AG10803 (cell line): ENCODE results near the gene POLR1D.
A peak's percentile ranks its signal among the peaks of the same experiment; 100 is the strongest.

ENCODE experiments used
- DNase-seq: peaks from one replicate; pipeline ENCODE4 v3.0.0; 2010; ENCODE audit warnings: low read depth
- H3K4me3 ChIP-seq: 2 replicates; pipeline ENCODE4 v1.5.1; 2011; ENCODE audit warnings: mild to moderate bottlenecking, low read length, control low read depth
- CTCF ChIP-seq: conservative IDR thresholded peaks from 2 replicates; pipeline ENCODE4 v1.5.1; 2011; ENCODE audit warnings: mild to moderate bottlenecking, low read length, control low read depth, inconsistent platforms

The POLR1D gene

GRCh38 chr13:27638001-27638400 lies 16.3 kb downstream of the POLR1D start:
- TF ChIP-seq CTCF = no peak
- no peak overlapping the region for H3K4me3 ChIP-seq
- no peak for DNase-seq

DNA sequence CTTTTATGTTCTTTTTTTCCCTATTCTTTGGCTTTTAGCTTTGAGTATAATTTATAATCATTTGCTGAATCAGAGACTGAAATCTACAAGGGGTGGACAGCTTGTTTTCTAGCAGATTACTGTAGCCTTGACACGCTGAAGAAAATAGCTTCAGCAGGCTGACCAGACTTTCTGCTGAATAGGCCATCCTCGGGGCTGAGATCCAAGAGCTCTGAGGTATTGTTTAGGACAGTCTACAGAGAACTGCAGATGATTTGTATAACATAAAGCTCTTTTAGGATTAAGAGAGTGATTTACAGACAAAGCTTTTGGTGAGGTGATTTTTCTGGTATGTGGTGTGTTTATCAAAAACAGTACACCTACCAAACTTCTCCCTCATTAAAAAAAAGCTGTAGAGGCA lies 16.8 kb downstream of the POLR1D start:
- peak; percentile 69 for DNase-seq
- no peak overlapping the region for H3K4me3 ChIP-seq
- no peak for TF ChIP-seq CTCF

GRCh38 chr13:27639186-27639585 lies 17.5 kb downstream of the POLR1D start:
- TF ChIP-seq CTCF = no peak
- no peak overlapping the region for H3K4me3 ChIP-seq
- no peak for DNase-seq

DNA sequence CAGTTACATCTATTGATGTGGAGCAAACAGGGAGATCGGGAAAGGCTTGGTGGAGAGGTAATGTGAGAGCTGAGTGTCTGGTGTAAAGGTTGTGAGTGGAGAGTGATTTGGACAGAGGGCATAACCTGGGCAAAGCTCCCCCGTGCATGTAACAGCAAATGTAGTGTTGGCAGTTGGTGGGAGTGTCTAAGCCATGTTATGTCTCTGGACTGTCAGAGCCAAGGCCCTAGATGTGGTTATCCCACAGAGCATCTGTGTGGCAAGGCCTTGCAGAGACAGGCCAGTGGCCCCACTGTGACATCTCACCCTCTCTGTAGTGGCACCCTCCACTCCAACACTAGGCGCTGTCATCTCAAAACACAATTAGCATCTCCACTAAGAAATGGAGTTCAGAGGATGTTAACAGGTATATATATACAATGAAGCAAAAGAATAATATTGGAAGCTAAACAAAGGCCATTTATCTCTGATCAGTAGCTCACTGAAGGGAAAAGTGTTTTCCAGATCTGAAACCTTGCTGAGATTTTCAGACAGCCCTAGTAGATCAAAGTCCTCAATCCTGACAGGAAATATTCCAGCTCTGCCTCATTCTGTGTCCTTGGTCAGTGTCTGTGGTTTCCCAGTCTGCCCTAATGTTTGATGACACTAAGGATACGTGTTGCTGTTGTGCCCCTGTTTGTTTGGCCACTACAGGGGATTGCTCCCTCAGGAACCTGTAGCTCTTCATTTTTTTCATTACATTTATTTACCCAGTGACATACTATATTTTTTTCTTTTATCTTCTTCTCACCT lies 20.2 kb downstream of the POLR1D start:
- no peak overlapping the region for H3K4me3 ChIP-seq
- no peak for TF ChIP-seq CTCF
- DNase-seq = peak; percentile 5

DNA sequence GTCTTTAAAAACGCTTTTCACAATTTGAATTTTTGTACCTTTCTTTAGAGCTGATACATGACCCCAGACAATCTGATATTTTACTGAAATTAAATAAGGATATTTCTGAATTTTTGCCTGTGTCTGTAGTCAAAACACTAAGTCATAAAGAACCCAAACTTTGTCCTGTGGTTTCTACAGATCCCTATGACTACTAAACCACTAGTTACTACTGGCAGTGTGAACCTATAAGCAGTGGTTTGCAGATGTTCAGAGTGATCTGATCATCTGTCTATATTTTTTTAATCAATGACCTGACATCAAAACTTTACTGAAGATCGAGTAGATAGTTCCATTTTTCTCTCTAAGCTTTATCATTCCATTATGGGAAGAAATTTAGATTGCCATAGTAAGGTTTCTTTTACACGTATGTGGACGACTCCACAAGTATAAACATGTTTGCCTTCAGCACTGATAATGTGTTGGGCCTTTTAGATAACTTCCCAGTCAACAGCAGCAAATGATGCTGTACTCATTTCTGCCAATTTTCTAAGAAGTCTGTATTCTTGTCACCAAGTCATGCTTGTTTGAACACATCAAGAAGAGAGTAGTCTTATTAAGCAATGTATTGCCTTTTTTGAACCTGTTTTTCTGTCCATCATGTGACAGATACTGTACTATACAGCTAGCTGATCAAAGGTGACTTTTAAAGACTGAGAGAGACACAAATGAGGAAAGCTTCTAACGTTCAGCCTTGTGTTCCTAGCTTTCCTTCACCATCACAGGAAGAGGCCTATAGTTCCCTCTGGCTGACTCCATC lies 21.8 kb downstream of the POLR1D start:
- peak; percentile 13 for DNase-seq
- H3K4me3 ChIP-seq = no peak overlapping the region
- TF ChIP-seq CTCF = no peak

DNA sequence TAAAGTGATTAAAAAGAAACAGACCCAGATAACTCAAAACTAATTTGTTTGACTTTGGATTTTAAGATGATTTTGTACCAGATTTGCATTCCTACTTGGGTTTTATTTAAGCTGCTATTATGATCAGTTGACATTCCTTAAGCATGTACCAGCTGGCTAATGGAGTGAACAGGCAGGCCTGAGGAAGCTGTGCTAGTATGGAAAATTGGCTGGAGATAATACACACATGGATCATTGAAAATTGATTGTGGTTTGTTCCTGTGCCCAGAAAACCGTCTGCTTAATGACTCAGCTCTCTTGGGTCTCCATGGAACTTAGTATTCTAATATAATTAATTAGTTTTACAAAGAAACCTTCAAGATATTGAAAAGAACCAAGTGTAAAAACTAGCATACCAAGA lies 22.6 kb downstream of the POLR1D start:
- no peak for TF ChIP-seq CTCF
- DNase-seq = peak; percentile 92
- H3K4me3 ChIP-seq = no peak overlapping the region

GRCh38 chr13:27650312-27650711 lies 28.6 kb downstream of the POLR1D start:
- no peak overlapping the region for H3K4me3 ChIP-seq
- no peak for DNase-seq
- no peak for TF ChIP-seq CTCF
